Smooth muscle cell (in vitro differentiated cells): Measurements from ENCODE around the gene EFTUD2. TPM values are rescaled to one million over a fixed set of nuclear protein-coding genes. Genes with fewer than 3 reads are reported as not detected.

Experiments
- DNase-seq: peaks from one replicate; lab custom pipeline; 2025; ENCODE audit not compliant: unreplicated experiment; lab: John Stamatoyannopoulos, UW
- H2AFZ ChIP-seq: fragments of 200-600 bp; sonication (generic); 2 replicates; pipeline ENCODE4 v1.6.0; 2016; ENCODE audit warnings: antibody characterized with exemption, low read depth, mild to moderate bottlenecking
- H3F3A ChIP-seq: fragments of 200-600 bp; sonication (generic); 2 replicates; pipeline ENCODE4 v1.6.0; 2017; ENCODE audit warnings: antibody characterized with exemption, low read depth
- H3K27ac ChIP-seq: fragments of 200-600 bp; sonication (generic); 2 replicates; pipeline ENCODE4 v1.5.1; 2016; ENCODE audit warnings: low read depth, mild to moderate bottlenecking
- H3K27me3 ChIP-seq: fragments of 200-600 bp; sonication (generic); 2 replicates; pipeline ENCODE4 v1.6.1; 2016; ENCODE audit warnings: low read depth, mild to moderate bottlenecking
- H3K36me3 ChIP-seq: fragments of 200-600 bp; sonication (generic); 2 replicates; pipeline ENCODE4 v1.5.1; 2016; ENCODE audit warnings: low read depth
- H3K4me1 ChIP-seq: fragments of 200-600 bp; sonication (generic); 2 replicates; pipeline ENCODE4 v1.5.1; 2016; ENCODE audit warnings: low read depth
- H3K4me2 ChIP-seq: fragments of 200-600 bp; sonication (generic); 2 replicates; pipeline ENCODE4 v1.6.0; 2016; ENCODE audit warnings: mild to moderate bottlenecking
- H3K4me3 ChIP-seq: fragments of 200-600 bp; sonication (generic); 2 replicates; pipeline ENCODE4 v1.5.1; 2016; ENCODE audit warnings: mild to moderate bottlenecking
- H3K79me2 ChIP-seq: fragments of 200-600 bp; sonication (generic); 2 replicates; pipeline ENCODE4 v1.6.0; 2016; ENCODE audit warnings: low read depth, mild to moderate bottlenecking
- H3K9ac ChIP-seq: fragments of 200-600 bp; sonication (generic); 2 replicates; pipeline ENCODE4 v1.6.0; 2016; ENCODE audit warnings: low read depth
- H3K9me3 ChIP-seq: fragments of 200-600 bp; sonication (generic); replicated peaks from 2 replicates; pipeline ENCODE4 v1.5.1; 2016; ENCODE audit warnings: low read depth
- H4K20me1 ChIP-seq: fragments of 200-600 bp; sonication (generic); 2 replicates; pipeline ENCODE4 v1.6.0; 2016; ENCODE audit warnings: low read depth
- WGBS: methylation state at CpG from one replicate; pipeline ENCODE4 v1.1.7; 2016; ENCODE audit warnings: low lambda C conversion rate; 5-methylcytosine and 5-hydroxymethylcytosine counted together
- polyA plus RNA-seq: library from polyadenylated mRNA; unstranded; fragments of >200 nt; fragmentation: Nextera tagmentation; extraction: Ambion mirVana; gene quantifications from 2 replicates; pipeline ENCODE4 v1.2.1, GENCODE V29; 2016
- total RNA-seq: library from RNA; depleted of rRNA; stranded (reverse); fragments of >200 nt; gene quantifications from 2 replicates; pipeline ENCODE4 v1.2.3, GENCODE V29; 2014
- TF ChIP-seq, protein P1 (sequence below): fragments of 200-600 bp; sonication (generic); IDR thresholded peaks from 2 replicates; pipeline ENCODE4 v1.5.1; 2017; ENCODE audit warnings: borderline replicate concordance, mild to moderate bottlenecking, antibody characterized with exemption; ENCODE audit not compliant: insufficient read depth, poor library complexity, severe bottlenecking

The EFTUD2 gene
- total and polyA plus RNA-seq, 2 experiments from 2014 or later = 57.2 to 76.0 TPM

- peaks cover 73% of the 10 kb centered on the region for H3K79me2 ChIP-seq
- TF ChIP-seq, protein P1, sequence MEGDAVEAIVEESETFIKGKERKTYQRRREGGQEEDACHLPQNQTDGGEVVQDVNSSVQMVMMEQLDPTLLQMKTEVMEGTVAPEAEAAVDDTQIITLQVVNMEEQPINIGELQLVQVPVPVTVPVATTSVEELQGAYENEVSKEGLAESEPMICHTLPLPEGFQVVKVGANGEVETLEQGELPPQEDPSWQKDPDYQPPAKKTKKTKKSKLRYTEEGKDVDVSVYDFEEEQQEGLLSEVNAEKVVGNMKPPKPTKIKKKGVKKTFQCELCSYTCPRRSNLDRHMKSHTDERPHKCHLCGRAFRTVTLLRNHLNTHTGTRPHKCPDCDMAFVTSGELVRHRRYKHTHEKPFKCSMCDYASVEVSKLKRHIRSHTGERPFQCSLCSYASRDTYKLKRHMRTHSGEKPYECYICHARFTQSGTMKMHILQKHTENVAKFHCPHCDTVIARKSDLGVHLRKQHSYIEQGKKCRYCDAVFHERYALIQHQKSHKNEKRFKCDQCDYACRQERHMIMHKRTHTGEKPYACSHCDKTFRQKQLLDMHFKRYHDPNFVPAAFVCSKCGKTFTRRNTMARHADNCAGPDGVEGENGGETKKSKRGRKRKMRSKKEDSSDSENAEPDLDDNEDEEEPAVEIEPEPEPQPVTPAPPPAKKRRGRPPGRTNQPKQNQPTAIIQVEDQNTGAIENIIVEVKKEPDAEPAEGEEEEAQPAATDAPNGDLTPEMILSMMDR = no peak
- no peak for DNase-seq
- H3K4me2 ChIP-seq = no peak overlapping the region
- H3K27ac ChIP-seq = no peak overlapping the region
- H3F3A ChIP-seq = no peaks in the 10 kb centered on the region
- H2AFZ ChIP-seq = no peak overlapping the region
- no peaks in the 10 kb centered on the region for H3K9me3 ChIP-seq
- no peaks in the 10 kb centered on the region for H4K20me1 ChIP-seq
- peaks cover 10% of the 10 kb centered on the region for H3K4me1 ChIP-seq
- H3K27me3 ChIP-seq = no peaks in the 10 kb centered on the region
- no peaks in the 10 kb centered on the region for H3K36me3 ChIP-seq
- 98% methylated on average over 4 of the region's 4 CpGs for WGBS
- no peak overlapping the region for H3K9ac ChIP-seq
- H3K4me3 ChIP-seq = no peak overlapping the region
These were observed 43.2 kb upstream of the EFTUD2 start for GRCh38 chr17:44942456-44942855.

GRCh38 chr17:44941712-44942331, 42.6 kb upstream of the EFTUD2 start:
- Histone ChIP-seq H3K9ac (no peak overlapping the region), H4K20me1 (no peaks in the 10 kb centered on the region), H3K27me3 (no peaks in the 10 kb centered on the region), H3F3A (no peaks in the 10 kb centered on the region), H3K79me2 (peaks cover 73% of the 10 kb centered on the region), H3K9me3 (no peaks in the 10 kb centered on the region), H3K4me3 (no peak overlapping the region), H2AFZ (no peak overlapping the region), H3K36me3 (no peaks in the 10 kb centered on the region), H3K4me1 (peaks cover 10% of the 10 kb centered on the region), H3K4me2 (no peak overlapping the region), H3K27ac (no peak overlapping the region)
- no peak for DNase-seq
- 77% methylated on average over 9 of the region's 9 CpGs for WGBS
- TF ChIP-seq, protein P1 = no peak

DNA sequence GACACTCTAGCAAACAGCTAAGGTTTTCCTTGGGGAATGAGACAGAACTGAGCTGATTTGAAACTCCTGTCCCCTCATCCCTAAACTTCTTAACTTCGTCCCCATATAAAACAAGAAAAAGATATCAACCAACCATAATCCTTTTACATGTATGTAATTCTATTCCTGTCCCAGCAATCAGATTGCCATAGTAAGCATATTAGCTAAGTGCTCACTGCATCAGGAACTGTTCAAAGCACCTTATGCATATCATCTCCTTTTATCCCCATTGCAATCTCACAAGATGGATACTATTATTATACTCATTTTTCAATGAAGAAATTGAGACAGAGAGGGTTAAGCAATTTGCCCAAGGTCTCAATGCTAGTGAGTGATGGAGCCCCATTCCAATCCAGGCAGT, 41.5 kb upstream of the EFTUD2 start:
- Histone ChIP-seq H3K36me3 (no peaks in the 10 kb centered on the region), H3K4me2 (no peak overlapping the region), H3K9me3 (no peaks in the 10 kb centered on the region), H3K4me1 (peaks cover under 1% of the 10 kb centered on the region), H3K27ac (no peak overlapping the region), H3K9ac (no peak overlapping the region), H3F3A (no peaks in the 10 kb centered on the region), H2AFZ (no peak overlapping the region), H4K20me1 (no peaks in the 10 kb centered on the region), H3K79me2 (peaks cover 65% of the 10 kb centered on the region), H3K4me3 (no peak overlapping the region), H3K27me3 (no peaks in the 10 kb centered on the region)
- WGBS = 100% methylated on average over 1 of the region's 1 CpG
- TF ChIP-seq, protein P1 = no peak
- DNase-seq = no peak

GRCh38 chr17:44940317-44940716, 41.1 kb upstream of the EFTUD2 start:
- no peaks in the 10 kb centered on the region for H3K36me3 ChIP-seq
- H4K20me1 ChIP-seq = no peaks in the 10 kb centered on the region
- H3K4me3 ChIP-seq = no peak overlapping the region
- TF ChIP-seq, protein P1 = no peak
- H3K27me3 ChIP-seq = no peaks in the 10 kb centered on the region
- H3K9ac ChIP-seq = no peak overlapping the region
- no peaks in the 10 kb centered on the region for H3K9me3 ChIP-seq
- no peak for DNase-seq
- peaks cover 61% of the 10 kb centered on the region for H3K79me2 ChIP-seq
- no peak overlapping the region for H3K27ac ChIP-seq
- H3K4me2 ChIP-seq = no peak overlapping the region
- no peaks in the 10 kb centered on the region for H3F3A ChIP-seq
- no peaks in the 10 kb centered on the region for H3K4me1 ChIP-seq
- 52% methylated on average over 4 of the region's 4 CpGs for WGBS
- no peak overlapping the region for H2AFZ ChIP-seq
